GM19025 (cell line): ENCODE data around the gene MERTK.
A peak's percentile ranks its signal among the peaks of the same experiment; 100 is the strongest.
"Not testable (repeated sequence)": the region's sequence is repeated elsewhere in the genome, so short reads cannot be mapped to it uniquely, and the experiment has no call there.

Experiments used
- ATAC-seq: cut with Tn5 transposase; IDR thresholded peaks from one replicate; pipeline ENCODE4 v1.9.1; 2021; ENCODE audit warnings: mild to moderate bottlenecking, low read depth, moderate library complexity; ENCODE audit not compliant: unreplicated experiment

Gene MERTK

GRCh38 chr2:112034924-112035323 is 136.5 kb downstream of the MERTK start:
- no peak for ATAC-seq

GRCh38 chr2:112035786-112036185 is 137.4 kb downstream of the MERTK start:
- ATAC-seq, result no peak

GRCh38 chr2:112039556-112039955 is 141.1 kb downstream of the MERTK start:
- ATAC-seq, result not testable (repeated sequence)

- not testable (repeated sequence) for ATAC-seq
Measured at GRCh38 chr2:112040066-112040465, 141.7 kb downstream of the MERTK start.

GRCh38 chr2:112041460-112041859 is 143.1 kb downstream of the MERTK start:
- ATAC-seq, result not testable (repeated sequence)

GRCh38 chr2:112045446-112046014 is 147.1 kb downstream of the MERTK start:
- no peak for ATAC-seq

- no peak for ATAC-seq
Measured at GRCh38 chr2:112046231-112046630, 147.8 kb downstream of the MERTK start.

- ATAC-seq, result no peak
Measured at GRCh38 chr2:112047537-112048235, 149.3 kb downstream of the MERTK start.

GRCh38 chr2:112048236-112048592 is 149.8 kb downstream of the MERTK start:
- ATAC-seq, result no peak

- ATAC-seq, result no peak
Measured at GRCh38 chr2:112048887-112049286, 150.5 kb downstream of the MERTK start.

GRCh38 chr2:112050316-112050715 is 151.9 kb downstream of the MERTK start:
- ATAC-seq, result no peak

GRCh38 chr2:112053917-112054846 is 155.8 kb downstream of the MERTK start:
- peak; percentile 51 for ATAC-seq

GRCh38 chr2:112054847-112055729 is 156.7 kb downstream of the MERTK start, which contains the start of gene TMEM87B:
TMEM87B (plus strand) TSS chr2:112055269; CDS start chr2:112055592, 323 bp downstream.
- ATAC-seq, result peak; percentile 58

GRCh38 chr2:112055730-112056625 is 157.6 kb downstream of the MERTK start:
- no peak for ATAC-seq

- no peak for ATAC-seq
Measured at GRCh38 chr2:112056626-112056987, 158.2 kb downstream of the MERTK start.

- no peak for ATAC-seq
Measured at GRCh38 chr2:112059671-112060070, 161.3 kb downstream of the MERTK start.

- ATAC-seq, result no peak
Measured at GRCh38 chr2:112061299-112061698, 162.9 kb downstream of the MERTK start.

GRCh38 chr2:112061840-112062239 is 163.4 kb downstream of the MERTK start:
- no peak for ATAC-seq

GRCh38 chr2:112062894-112063293 is 164.5 kb downstream of the MERTK start:
- ATAC-seq, result no peak
